CD14-positive monocyte (primary cell): ENCODE results near the gene SLC36A3. TPM values are rescaled to one million over a fixed set of nuclear protein-coding genes. Genes with fewer than 3 reads are reported as not detected.

Source experiments
- DNase-seq, 3 donors: peaks; one replicate each; pipeline ENCODE4 v3.0.0-alpha.2; 2011 to 2022
- H2AFZ ChIP-seq: 2 replicates; pipeline ENCODE4 v1.6.0; 2012; ENCODE audit warnings: mild to moderate bottlenecking, low read depth, low read length, inconsistent platforms; ENCODE audit not compliant: insufficient read depth, poor library complexity, severe bottlenecking
- H3K27ac ChIP-seq, 2 donors: 1 replicate in 1 of 2; 2 replicates in 1 of 2; pipeline ENCODE4 v1.5.1; 2012 to 2013; ENCODE audit warnings: low read length in 2 of 2, control low read depth in 1 of 2, inconsistent platforms in 1 of 2, low read depth in 1 of 2, mild to moderate bottlenecking in 1 of 2
- H3K27me3 ChIP-seq, 2 donors: one replicate each; pipeline versions ENCODE4 v1.6.0 to v1.6.1; 2011 to 2013; ENCODE audit warnings: low read length in 2 of 2; ENCODE audit not compliant: control insufficient read depth in 2 of 2, insufficient read depth in 2 of 2
- H3K36me3 ChIP-seq, 2 donors: replicated peaks in 1 of 2; 1 replicate in 1 of 2; 2 replicates in 1 of 2; pipeline versions ENCODE4 v1.5.1 to v1.6.1; 2012 to 2013; ENCODE audit warnings: low read length in 2 of 2, control low read depth in 1 of 2, inconsistent platforms in 1 of 2, mild to moderate bottlenecking in 1 of 2; ENCODE audit not compliant: insufficient read depth in 2 of 2, control insufficient read depth in 1 of 2
- H3K4me1 ChIP-seq, 2 donors: 1 replicate in 1 of 2; 2 replicates in 1 of 2; pipeline versions ENCODE4 v1.5.1 to v1.6.1; 2012 to 2013; ENCODE audit warnings: low read length in 2 of 2, control low read depth in 1 of 2, inconsistent platforms in 1 of 2, mild to moderate bottlenecking in 1 of 2, moderate library complexity in 1 of 2; ENCODE audit not compliant: insufficient read depth in 2 of 2, control insufficient read depth in 1 of 2
- H3K4me2 ChIP-seq: replicated peaks from 2 replicates; pipeline ENCODE3; 2012; ENCODE audit warnings: low read length, moderate library complexity, mild to moderate bottlenecking; ENCODE audit not compliant: poor library complexity, severe bottlenecking; ENCODE audit errors: extremely low read depth
- H3K4me3 ChIP-seq, 3 experiments: fragments of 200-600 bp in 1 of 3; sonication (generic) in 1 of 3; replicated peaks in 1 of 3; 1 replicate in 2 of 3; 2 replicates in 1 of 3; pipeline ENCODE4 v1.5.1; 2011 to 2013; ENCODE audit warnings: low read length in 3 of 3, mild to moderate bottlenecking in 3 of 3, control low read depth in 2 of 3, low read depth in 2 of 3, inconsistent platforms in 1 of 3, moderate library complexity in 1 of 3
- H3K79me2 ChIP-seq: 2 replicates; pipeline ENCODE4 v1.6.0; 2012; ENCODE audit warnings: mild to moderate bottlenecking, control low read depth, inconsistent platforms, low read length, moderate library complexity; ENCODE audit not compliant: insufficient read depth
- H3K9ac ChIP-seq: 2 replicates; pipeline ENCODE4 v1.6.0; 2017; ENCODE audit warnings: low read length, mild to moderate bottlenecking; ENCODE audit not compliant: insufficient read depth, poor library complexity, severe bottlenecking
- H3K9me3 ChIP-seq, 2 donors: replicated peaks in 1 of 2; 1 replicate in 1 of 2; 2 replicates in 1 of 2; pipeline versions ENCODE4 v1.5.1 to v1.6.1; 2012 to 2013; ENCODE audit warnings: low read length in 2 of 2, control low read depth in 1 of 2; ENCODE audit not compliant: control insufficient read depth in 1 of 2, insufficient read depth in 1 of 2
- H4K20me1 ChIP-seq: 2 replicates; pipeline ENCODE4 v1.6.0; 2012; ENCODE audit warnings: mild to moderate bottlenecking, low read length, control low read depth, moderate library complexity; ENCODE audit not compliant: insufficient read depth
- H3K27ac Mint-ChIP-seq, 7 donors: one replicate each; pipeline ENCODE4 v1.8.0; 2020; ENCODE audit warnings: mild to moderate bottlenecking in 7 of 7, mixed read lengths in 7 of 7, moderate library complexity in 6 of 7, inconsistent platforms in 2 of 7
- H3K27me3 Mint-ChIP-seq, 3 donors: one replicate each; pipeline ENCODE4 v1.8.0; 2021 to 2022; ENCODE audit warnings: low read depth in 3 of 3, mild to moderate bottlenecking in 3 of 3, mixed read lengths in 3 of 3, moderate library complexity in 3 of 3, inconsistent platforms in 1 of 3
- H3K36me3 Mint-ChIP-seq, 2 donors: one replicate each; pipeline ENCODE4 v1.8.0; 2020; ENCODE audit warnings: mixed read lengths in 2 of 2, inconsistent platforms in 1 of 2, mild to moderate bottlenecking in 1 of 2
- H3K4me1 Mint-ChIP-seq: one replicate; pipeline ENCODE4 v1.8.0; 2020; ENCODE audit warnings: mild to moderate bottlenecking, mixed read lengths
- H3K4me3 Mint-ChIP-seq, 2 donors: one replicate each; pipeline ENCODE4 v1.8.0; 2020; ENCODE audit warnings: mild to moderate bottlenecking in 2 of 2, mixed read lengths in 2 of 2, moderate library complexity in 1 of 2
- H3K9me3 Mint-ChIP-seq, 7 donors: one replicate each; pipeline ENCODE4 v1.8.0; 2020 to 2022; ENCODE audit warnings: mixed read lengths in 7 of 7, mild to moderate bottlenecking in 6 of 7, moderate library complexity in 6 of 7, inconsistent platforms in 2 of 7
- WGBS: methylation state at CpG from one replicate; pipeline ENCODE4 v1.1.5; 2013; ENCODE audit warnings: missing lambda C conversion rate; ENCODE audit not compliant: insufficient coverage; 5-methylcytosine and 5-hydroxymethylcytosine counted together
- intact Hi-C, 2 donors: fragments of 100-400 bp; cut with micrococcal nuclease; formaldehyde crosslinking; loops; one replicate each; pipeline versions ENCODE4 v1.15.0 to v1.15.1; 2023
- polyA plus RNA-seq, 3 donors: library from polyadenylated mRNA; depleted of rRNA in 1 of 3; unstranded in 2 of 3; stranded (reverse) in 1 of 3; fragments of 300-500 nt in 2 of 3; fragments of >200 nt in 1 of 3; fragmentation: Illumina TruSeq in 2 of 3; gene quantifications; 1 replicate in 2 of 3; 2 replicates in 1 of 3; pipeline ENCODE4 v1.2.3, GENCODE V29; 2012 to 2021
- TF ChIP-seq, protein P1 (sequence below): fragments of 200-600 bp; IDR thresholded peaks from one replicate; pipeline ENCODE4 v1.8.0; 2022; ENCODE audit warnings: antibody characterized with exemption, mild to moderate bottlenecking

SLC36A3 gene
- polyA plus RNA-seq, 3 donors: not detected

DNA sequence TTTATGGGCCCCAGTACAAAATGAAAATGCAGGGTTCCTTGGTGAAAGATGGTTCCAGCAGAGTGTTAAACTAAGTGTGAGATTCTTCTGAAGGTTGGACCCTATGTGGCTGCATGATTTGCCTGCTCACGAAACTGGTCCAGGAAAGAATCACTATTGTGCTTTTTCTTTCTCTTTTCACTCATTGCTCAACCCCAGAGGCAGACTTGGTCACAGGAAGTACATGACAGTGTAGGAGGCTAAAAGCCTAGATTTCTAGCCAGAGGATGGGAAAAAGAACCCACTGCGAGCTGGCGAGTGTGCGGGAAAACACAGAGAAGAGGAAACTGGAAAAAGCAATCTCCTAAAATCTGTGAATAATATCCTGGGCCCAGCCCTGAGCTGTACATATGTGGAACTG lies 25.2 kb upstream of the SLC36A3 start:
- peak overlapping the region; percentile 47 for H3K4me2 ChIP-seq
- Mint-ChIP-seq H3K27me3 (peaks cover 0 to 2% (median 2%) of the 10 kb centered on the region in 3 donors), H3K4me3 (peak overlapping the region in 1 of 2 donors; percentile 72), H3K36me3 (no peaks in the 10 kb centered on the region), H3K27ac (peak overlapping the region in 3 of 7 donors; percentile 26 to 33 (median 27)), H3K9me3 (no peaks in the 10 kb centered on the region), H3K4me1 (peaks cover 19% of the 10 kb centered on the region)
- no peaks in the 10 kb centered on the region for H3K27me3 ChIP-seq
- TF ChIP-seq, protein P1, sequence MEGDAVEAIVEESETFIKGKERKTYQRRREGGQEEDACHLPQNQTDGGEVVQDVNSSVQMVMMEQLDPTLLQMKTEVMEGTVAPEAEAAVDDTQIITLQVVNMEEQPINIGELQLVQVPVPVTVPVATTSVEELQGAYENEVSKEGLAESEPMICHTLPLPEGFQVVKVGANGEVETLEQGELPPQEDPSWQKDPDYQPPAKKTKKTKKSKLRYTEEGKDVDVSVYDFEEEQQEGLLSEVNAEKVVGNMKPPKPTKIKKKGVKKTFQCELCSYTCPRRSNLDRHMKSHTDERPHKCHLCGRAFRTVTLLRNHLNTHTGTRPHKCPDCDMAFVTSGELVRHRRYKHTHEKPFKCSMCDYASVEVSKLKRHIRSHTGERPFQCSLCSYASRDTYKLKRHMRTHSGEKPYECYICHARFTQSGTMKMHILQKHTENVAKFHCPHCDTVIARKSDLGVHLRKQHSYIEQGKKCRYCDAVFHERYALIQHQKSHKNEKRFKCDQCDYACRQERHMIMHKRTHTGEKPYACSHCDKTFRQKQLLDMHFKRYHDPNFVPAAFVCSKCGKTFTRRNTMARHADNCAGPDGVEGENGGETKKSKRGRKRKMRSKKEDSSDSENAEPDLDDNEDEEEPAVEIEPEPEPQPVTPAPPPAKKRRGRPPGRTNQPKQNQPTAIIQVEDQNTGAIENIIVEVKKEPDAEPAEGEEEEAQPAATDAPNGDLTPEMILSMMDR: no peak
- 28% methylated on average over 3 of the region's 4 CpGs for WGBS
- intact Hi-C loops: no loop called here
- H2AFZ ChIP-seq: peak overlapping the region; percentile 36
- DNase-seq: peak in 2 of 3 donors; percentile 13
- H3K9me3 ChIP-seq: no peaks in the 10 kb centered on the region
- H4K20me1 ChIP-seq: no peaks in the 10 kb centered on the region
- peak overlapping the region in 1 of 2 donors; percentile 31 for H3K27ac ChIP-seq
- peak overlapping the region in 2 of 3 experiments; percentile 16 to 38 for H3K4me3 ChIP-seq
- H3K4me1 ChIP-seq: peaks cover 16 to 18% of the 10 kb centered on the region in 2 donors
- no peaks in the 10 kb centered on the region for H3K79me2 ChIP-seq
- no peak overlapping the region for H3K9ac ChIP-seq
- no peaks in the 10 kb centered on the region for H3K36me3 ChIP-seq

DNA sequence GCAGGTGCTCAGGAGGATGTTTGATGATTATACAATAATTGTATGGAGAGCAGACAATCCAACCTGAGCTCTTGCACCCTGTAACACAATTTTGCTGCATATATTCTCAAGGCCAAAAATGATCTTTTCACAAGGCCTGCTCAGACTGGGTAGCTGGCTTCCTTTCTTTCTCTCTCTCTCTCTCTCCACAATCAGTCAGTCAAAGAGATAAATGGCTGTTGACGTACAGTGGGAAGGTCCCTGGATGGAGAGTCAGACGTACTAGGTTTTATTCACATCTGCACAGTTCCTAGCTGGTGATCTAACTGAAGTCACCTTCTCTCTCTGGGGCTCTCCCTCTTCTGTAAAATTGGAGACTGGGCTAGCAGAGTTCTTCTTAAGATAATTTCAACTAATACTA lies 24.0 kb upstream of the SLC36A3 start:
- peaks cover 0 to 2% (median 2%) of the 10 kb centered on the region in 3 donors for H3K27me3 Mint-ChIP-seq
- H3K4me2 ChIP-seq: no peak overlapping the region
- no peak overlapping the region for H2AFZ ChIP-seq
- peak overlapping the region in 2 of 7 donors; percentile 7 to 28 for H3K27ac Mint-ChIP-seq
- H3K27me3 ChIP-seq: no peaks in the 10 kb centered on the region
- no peaks in the 10 kb centered on the region for H4K20me1 ChIP-seq
- intact Hi-C loops: no loop called here
- no peaks in the 10 kb centered on the region for H3K9me3 Mint-ChIP-seq
- peaks cover 19% of the 10 kb centered on the region for H3K4me1 Mint-ChIP-seq
- DNase-seq: no peak
- no peaks in the 10 kb centered on the region for H3K36me3 Mint-ChIP-seq
- WGBS: no CpG with 5 or more reads among the region's 2 CpGs
- H3K4me1 ChIP-seq: peaks cover 16 to 18% of the 10 kb centered on the region in 2 donors
- H3K27ac ChIP-seq: no peak overlapping the region
- H3K9me3 ChIP-seq: no peaks in the 10 kb centered on the region
- no peaks in the 10 kb centered on the region for H3K79me2 ChIP-seq
- TF ChIP-seq, protein P1: no peak
- H3K9ac ChIP-seq: no peak overlapping the region
- H3K4me3 ChIP-seq: no peak overlapping the region
- H3K36me3 ChIP-seq: no peaks in the 10 kb centered on the region
- H3K4me3 Mint-ChIP-seq: no peak overlapping the region
